IMR-90 (cell line): ENCODE results near the gene TIPIN. TPM values are rescaled to one million over a fixed set of nuclear protein-coding genes. Genes with fewer than 3 reads are reported as not detected.

Experiments used
- ATAC-seq: fragments of 200-7000 bp; cut with Tn5 transposase; 2 replicates; pipeline ENCODE4 v1.9.1; 2020; ENCODE audit warnings: low read depth, mild to moderate bottlenecking, moderate library complexity
- BruUV-seq: library from RNA; stranded (reverse); fragments of 400-500 nt; replicated peaks from 2 replicates; lab custom pipeline; 2021; lab: Mats Ljungman, UMichigan
- CTCF ChIA-PET: fragments of 300-600 bp; formaldehyde crosslinking; extraction: SDS; loops from one replicate; lab custom pipeline; 2021; ENCODE audit warnings: antibody characterized with exemption; lab: Yijun Ruan, JAX
- POLR2A ChIA-PET: fragments of 300-600 bp; sonication (Branson Sonifier 250); formaldehyde crosslinking; loops from one replicate; lab custom pipeline; 2022; ENCODE audit warnings: antibody characterized with exemption; ENCODE audit not compliant: unreplicated experiment; lab: Charles Lee
- DNase-seq: peaks from one replicate; pipeline ENCODE4 v3.0.0; 2013
- H2AFZ ChIP-seq: replicated peaks from 2 replicates; pipeline ENCODE3; 2013; ENCODE audit warnings: low read length, mild to moderate bottlenecking; ENCODE audit not compliant: poor library complexity
- H2AK5ac ChIP-seq: 2 replicates; pipeline ENCODE4 v1.6.1; 2013; ENCODE audit warnings: low read depth, low read length, inconsistent platforms
- H2AK9ac ChIP-seq: replicated peaks from 2 replicates; pipeline ENCODE3; 2013; ENCODE audit warnings: mild to moderate bottlenecking, low read depth, low read length, moderate library complexity; ENCODE audit not compliant: poor library complexity
- H2BK120ac ChIP-seq: 2 replicates; pipeline ENCODE4 v1.6.1; 2013; ENCODE audit warnings: low read depth, low read length, inconsistent platforms
- H2BK15ac ChIP-seq: 3 replicates; pipeline ENCODE4 v1.6.1; 2013; ENCODE audit warnings: low read depth, low read length, inconsistent platforms
- H2BK20ac ChIP-seq: 2 replicates; pipeline ENCODE4 v1.6.1; 2013; ENCODE audit warnings: low read depth, mild to moderate bottlenecking, inconsistent platforms, low read length, moderate library complexity
- H2BK5ac ChIP-seq: 2 replicates; pipeline ENCODE4 v1.6.1; 2013; ENCODE audit warnings: mild to moderate bottlenecking, low read depth, low read length, inconsistent platforms; ENCODE audit not compliant: poor library complexity, severe bottlenecking
- H3K14ac ChIP-seq: replicated peaks from 2 replicates; pipeline ENCODE4 v1.6.1; 2013; ENCODE audit warnings: low read depth, low read length, inconsistent platforms
- H3K18ac ChIP-seq: 2 replicates; pipeline ENCODE4 v1.6.1; 2013; ENCODE audit warnings: low read depth, low read length, control low read depth
- H3K23ac ChIP-seq: 2 replicates; pipeline ENCODE4 v1.6.1; 2013; ENCODE audit warnings: low read depth, low read length, inconsistent platforms
- H3K27ac ChIP-seq: 2 replicates; pipeline ENCODE4 v1.5.1; 2013; ENCODE audit warnings: mild to moderate bottlenecking, control low read depth, low read length; ENCODE audit not compliant: insufficient read depth
- H3K27me3 ChIP-seq: 2 replicates; pipeline ENCODE4 v1.6.1; 2013; ENCODE audit warnings: low read length; ENCODE audit not compliant: control insufficient read depth, insufficient read depth
- H3K36me3 ChIP-seq: 2 replicates; pipeline ENCODE4 v1.6.1; 2013; ENCODE audit warnings: low read length, mixed read lengths; ENCODE audit not compliant: control insufficient read depth, insufficient read depth
- H3K4ac ChIP-seq: 2 replicates; pipeline ENCODE4 v1.6.1; 2013; ENCODE audit warnings: low read depth, low read length, inconsistent platforms
- H3K4me1 ChIP-seq: 2 replicates; pipeline ENCODE4 v1.6.1; 2013; ENCODE audit warnings: low read length, mixed read lengths; ENCODE audit not compliant: control insufficient read depth, insufficient read depth
- H3K4me2 ChIP-seq: 2 replicates; pipeline ENCODE4 v1.6.1; 2013; ENCODE audit warnings: low read depth, mild to moderate bottlenecking, control low read depth, low read length, moderate library complexity
- H3K4me3 ChIP-seq: 2 replicates; pipeline ENCODE4 v1.5.1; 2013; ENCODE audit warnings: low read depth, mild to moderate bottlenecking, control low read depth, low read length, moderate library complexity; ENCODE audit not compliant: insufficient read depth
- H3K56ac ChIP-seq: 2 replicates; pipeline ENCODE4 v1.6.1; 2013; ENCODE audit warnings: low read length, inconsistent platforms; ENCODE audit not compliant: insufficient read depth; ENCODE audit errors: extremely low read depth
- H3K79me1 ChIP-seq, 2 experiments: 2 replicates each; pipeline ENCODE4 v1.6.1; 2013; ENCODE audit warnings: low read length in 2 of 2, inconsistent platforms in 1 of 2, low read depth in 1 of 2
- H3K9ac ChIP-seq: 2 replicates; pipeline ENCODE4 v1.6.1; 2013; ENCODE audit warnings: low read depth, low read length, control low read depth
- H3K9me1 ChIP-seq: 2 replicates; pipeline ENCODE4 v1.6.1; 2013; ENCODE audit warnings: low read length, inconsistent platforms; ENCODE audit not compliant: insufficient read depth
- H3K9me3 ChIP-seq: 2 replicates; pipeline ENCODE4 v1.6.1; 2013; ENCODE audit warnings: low read length; ENCODE audit not compliant: control insufficient read depth, insufficient read depth
- H4K20me1 ChIP-seq: 2 replicates; pipeline ENCODE4 v1.6.1; 2013; ENCODE audit warnings: low read length, inconsistent platforms; ENCODE audit not compliant: insufficient read depth
- H4K5ac ChIP-seq: 2 replicates; pipeline ENCODE4 v1.6.1; 2013; ENCODE audit warnings: mild to moderate bottlenecking, low read depth, low read length, control low read depth
- H4K8ac ChIP-seq, 2 experiments: 2 replicates each; pipeline ENCODE4 v1.6.1; 2013; ENCODE audit warnings: low read depth in 2 of 2, low read length in 2 of 2, control low read depth in 1 of 2, inconsistent platforms in 1 of 2
- H4K91ac ChIP-seq: 2 replicates; pipeline ENCODE4 v1.6.1; 2013; ENCODE audit warnings: low read depth, low read length, inconsistent platforms; ENCODE audit not compliant: insufficient read depth
- BHLHE40 ChIP-seq: fragments of 150-350 bp; IDR thresholded peaks from 2 replicates; pipeline ENCODE4 v1.6.1; 2016; ENCODE audit warnings: mild to moderate bottlenecking, low read depth, low read length
- CHD1 ChIP-seq: IDR thresholded peaks from 2 replicates; pipeline ENCODE4 v1.6.1; 2012; ENCODE audit warnings: low read depth, low read length, improper control_type of control experiment
- MAFK ChIP-seq: IDR thresholded peaks from 2 replicates; pipeline ENCODE4 v1.6.1; 2012; ENCODE audit warnings: low read depth, low read length, improper control_type of control experiment
- MAZ ChIP-seq: IDR thresholded peaks from 2 replicates; pipeline ENCODE4 v1.6.1; 2012; ENCODE audit warnings: low read depth, mild to moderate bottlenecking, low read length, improper control_type of control experiment, moderate library complexity, borderline replicate concordance
- MXI1 ChIP-seq: IDR thresholded peaks from 2 replicates; pipeline ENCODE4 v1.6.1; 2012; ENCODE audit warnings: low read depth, mild to moderate bottlenecking, low read length, moderate library complexity, borderline replicate concordance
- POLR2A ChIP-seq: IDR thresholded peaks from 2 replicates; pipeline ENCODE4 v1.6.1; 2012; ENCODE audit warnings: mild to moderate bottlenecking, low read depth, low read length
- RAD21 ChIP-seq: IDR thresholded peaks from 2 replicates; pipeline ENCODE4 v1.6.1; 2012; ENCODE audit warnings: low read length, improper control_type of control experiment
- SMC3 ChIP-seq: fragments of 150-350 bp; IDR thresholded peaks from 2 replicates; pipeline ENCODE4 v1.6.1; 2016; ENCODE audit warnings: low read depth, mild to moderate bottlenecking, antibody characterized with exemption, low read length, moderate library complexity
- WGBS, 2 experiments: methylation state at CpG; one replicate each; pipeline versions ENCODE4 v1.1.5 to v1.1.7; 2013; ENCODE audit warnings: missing lambda C conversion rate in 2 of 2; ENCODE audit not compliant: insufficient read length in 1 of 2; ENCODE audit errors: extremely low coverage in 2 of 2; 5-methylcytosine and 5-hydroxymethylcytosine counted together
- dilution Hi-C: fragments of 300-500 bp; cut with HindIII; formaldehyde crosslinking; loops from one replicate; pipeline ENCODE4 v1.14.3; 2018; ENCODE audit warnings: low sequenced_read_pairs; ENCODE audit not compliant: unreplicated experiment
- in situ Hi-C: fragments of 300-500 bp; cut with MboI; formaldehyde crosslinking; loops from 3 replicates; pipeline ENCODE4 v1.14.3; 2019; ENCODE audit warnings: low sequenced_read_pairs, inconsistent platforms, mixed read lengths
- intact Hi-C: fragments of 100-400 bp; cut with micrococcal nuclease; formaldehyde crosslinking; loops from 2 replicates; pipeline ENCODE4 v1.10.0; 2022
- polyA plus RNA-seq, 3 experiments: library from polyadenylated mRNA; depleted of rRNA; stranded (reverse); fragments of >200 nt; gene quantifications; 2 replicates each; pipeline ENCODE4 v1.2.3, GENCODE V29; 2012; ENCODE audit warnings: low replicate concordance in 1 of 3
- total RNA-seq: library from RNA; depleted of rRNA; stranded (reverse); fragments of >200 nt; gene quantifications from 2 replicates; pipeline ENCODE4 v1.2.3, GENCODE V29; 2012
- TF ChIP-seq, protein P1 (sequence below): fragments of 150-350 bp; IDR thresholded peaks from 2 replicates; pipeline ENCODE4 v1.6.1; 2016; ENCODE audit warnings: low read depth, mild to moderate bottlenecking, low read length, moderate library complexity, borderline replicate concordance
- TF ChIP-seq, protein P2 (sequence below): fragments of 150-350 bp; IDR thresholded peaks from 2 replicates; pipeline ENCODE4 v1.6.1; 2017; ENCODE audit warnings: mild to moderate bottlenecking, antibody characterized with exemption, low read length, low read depth
- TF ChIP-seq, protein P3 (sequence below): conservative IDR thresholded peaks from 2 replicates; pipeline ENCODE4 v1.5.1; 2012; ENCODE audit warnings: mild to moderate bottlenecking, low read depth, low read length, improper control_type of control experiment

Gene TIPIN
- total and polyA plus RNA-seq, 2 of the 4 experiments (the other 2 are of a cell fraction): 6.3 to 7.3 TPM

DNA sequence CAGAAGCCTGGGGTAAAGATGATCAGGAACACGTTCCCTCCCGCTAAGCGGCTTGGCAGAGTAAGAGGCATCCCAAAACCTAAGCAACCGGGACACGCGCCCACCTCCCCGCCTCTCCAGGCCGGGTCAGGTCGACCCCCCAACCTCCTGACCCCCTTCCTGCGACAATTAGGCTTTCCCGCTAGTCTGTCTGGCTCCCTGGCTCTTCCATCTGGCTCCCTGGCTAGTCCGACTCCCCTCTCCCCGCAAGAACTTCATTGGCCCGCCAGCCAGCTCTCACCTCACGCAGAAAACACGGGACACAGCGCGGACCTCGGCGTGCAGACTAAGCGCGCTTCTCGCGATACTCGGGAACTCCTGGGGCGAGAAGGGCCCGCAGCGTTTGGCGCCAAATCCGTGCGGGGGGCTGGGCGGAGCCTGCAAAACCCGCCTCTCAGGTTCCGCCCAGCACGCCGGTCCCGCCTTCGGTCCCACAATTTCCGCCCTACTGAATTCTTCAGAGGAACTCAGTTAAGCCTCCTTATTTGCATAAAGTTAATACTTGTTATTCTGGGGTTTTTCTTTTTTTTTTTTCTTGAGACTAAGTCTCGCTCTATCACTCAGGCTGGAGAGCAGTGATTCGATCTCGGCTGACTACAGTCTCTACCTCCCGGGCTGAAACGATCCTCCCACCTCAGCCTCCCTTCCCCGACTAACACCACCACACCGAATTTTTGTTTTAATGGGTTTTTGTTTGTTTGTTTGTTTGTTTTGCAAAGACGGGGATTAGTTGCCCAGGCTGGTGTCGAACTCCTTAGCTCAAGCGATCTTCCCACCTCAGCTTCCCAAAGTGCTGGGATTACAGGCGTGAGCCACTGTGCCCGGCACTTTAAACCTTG is at the start of gene TIPIN (continued):
- TF ChIP-seq MAFK (no peak), MAZ (peak; percentile 39; the same call in 1 of the 2 replicates)
- TF ChIP-seq, protein P1, sequence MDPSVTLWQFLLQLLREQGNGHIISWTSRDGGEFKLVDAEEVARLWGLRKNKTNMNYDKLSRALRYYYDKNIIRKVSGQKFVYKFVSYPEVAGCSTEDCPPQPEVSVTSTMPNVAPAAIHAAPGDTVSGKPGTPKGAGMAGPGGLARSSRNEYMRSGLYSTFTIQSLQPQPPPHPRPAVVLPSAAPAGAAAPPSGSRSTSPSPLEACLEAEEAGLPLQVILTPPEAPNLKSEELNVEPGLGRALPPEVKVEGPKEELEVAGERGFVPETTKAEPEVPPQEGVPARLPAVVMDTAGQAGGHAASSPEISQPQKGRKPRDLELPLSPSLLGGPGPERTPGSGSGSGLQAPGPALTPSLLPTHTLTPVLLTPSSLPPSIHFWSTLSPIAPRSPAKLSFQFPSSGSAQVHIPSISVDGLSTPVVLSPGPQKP: no peak

DNA sequence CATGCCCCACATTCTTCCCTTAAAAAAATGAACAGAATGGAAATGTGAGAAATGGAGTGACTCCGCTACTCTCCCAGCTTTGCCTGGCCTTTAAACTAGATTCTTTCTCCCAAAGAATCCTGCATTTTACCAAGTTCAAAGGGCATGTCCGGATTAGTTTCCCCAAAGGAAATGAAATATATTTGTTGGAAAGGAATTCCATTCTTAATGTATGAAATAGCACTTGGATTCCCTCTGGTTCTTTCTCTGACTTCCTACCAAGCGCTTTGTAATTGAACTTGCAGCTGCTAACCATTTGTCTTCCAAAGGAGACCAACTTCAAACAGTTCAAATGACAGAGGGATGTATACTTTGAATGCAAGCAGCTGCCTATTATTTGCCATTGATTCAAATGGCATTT is 49.1 kb upstream of the TIPIN start:
- H3K79me1 ChIP-seq: peaks cover 39 to 92% of the 10 kb centered on the region in 2 experiments
- H2AK9ac ChIP-seq: no peak overlapping the region
- no CpG with 5 or more reads among the region's 3 CpGs for WGBS, 2 experiments
- ChIA-PET CTCF (no interaction called here), POLR2A (no interaction called here)
- in situ Hi-C loops: no loop called here
- no peak overlapping the region for H4K91ac ChIP-seq
- no peaks in the 10 kb centered on the region for H3K27me3 ChIP-seq
- H4K8ac ChIP-seq: no peak overlapping the region
- ATAC-seq (peak; percentile 69), DNase-seq (peak; percentile 59)
- H2BK120ac ChIP-seq: no peak overlapping the region
- H2BK5ac ChIP-seq: no peak overlapping the region
- H3K36me3 ChIP-seq: peaks cover 2% of the 10 kb centered on the region; the same call in 1 of the 2 replicates
- H3K9me3 ChIP-seq: no peaks in the 10 kb centered on the region
- BruUV-seq: no TSS peak
- no peak overlapping the region for H2AFZ ChIP-seq
- H3K4me1 ChIP-seq: peaks cover 15% of the 10 kb centered on the region
- H3K14ac ChIP-seq: no peak overlapping the region
- no peak overlapping the region for H3K56ac ChIP-seq
- H3K4me3 ChIP-seq: no peak overlapping the region
- no peak overlapping the region for H3K4me2 ChIP-seq
- no peak overlapping the region for H2BK15ac ChIP-seq
- H2AK5ac ChIP-seq: no peak overlapping the region
- no peak overlapping the region for H3K9ac ChIP-seq
- dilution Hi-C loops: loop anchor here (25.0 kb wide), 1 partner anchor 93 kb away; no protein-coding TSS in a partner anchor
- peak overlapping the region; percentile 17; the same call in 1 of the 2 replicates for H3K27ac ChIP-seq
- no peak overlapping the region for H3K18ac ChIP-seq
- intact Hi-C loops: no loop called here
- no peak overlapping the region for H4K5ac ChIP-seq
- no peak overlapping the region for H3K4ac ChIP-seq
- H3K23ac ChIP-seq: no peak overlapping the region
- peaks cover 92% of the 10 kb centered on the region for H4K20me1 ChIP-seq
- H2BK20ac ChIP-seq: no peak overlapping the region
- peaks cover 26% of the 10 kb centered on the region for H3K9me1 ChIP-seq
- TF ChIP-seq MAFK: no peak
- TF ChIP-seq, protein P2, sequence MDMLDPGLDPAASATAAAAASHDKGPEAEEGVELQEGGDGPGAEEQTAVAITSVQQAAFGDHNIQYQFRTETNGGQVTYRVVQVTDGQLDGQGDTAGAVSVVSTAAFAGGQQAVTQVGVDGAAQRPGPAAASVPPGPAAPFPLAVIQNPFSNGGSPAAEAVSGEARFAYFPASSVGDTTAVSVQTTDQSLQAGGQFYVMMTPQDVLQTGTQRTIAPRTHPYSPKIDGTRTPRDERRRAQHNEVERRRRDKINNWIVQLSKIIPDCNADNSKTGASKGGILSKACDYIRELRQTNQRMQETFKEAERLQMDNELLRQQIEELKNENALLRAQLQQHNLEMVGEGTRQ: no peak
- no peak for TF ChIP-seq SMC3
- no peak for TF ChIP-seq POLR2A
- no peak for TF ChIP-seq MXI1
- TF ChIP-seq RAD21: no peak
- TF ChIP-seq CHD1: no peak
- TF ChIP-seq, protein P3, sequence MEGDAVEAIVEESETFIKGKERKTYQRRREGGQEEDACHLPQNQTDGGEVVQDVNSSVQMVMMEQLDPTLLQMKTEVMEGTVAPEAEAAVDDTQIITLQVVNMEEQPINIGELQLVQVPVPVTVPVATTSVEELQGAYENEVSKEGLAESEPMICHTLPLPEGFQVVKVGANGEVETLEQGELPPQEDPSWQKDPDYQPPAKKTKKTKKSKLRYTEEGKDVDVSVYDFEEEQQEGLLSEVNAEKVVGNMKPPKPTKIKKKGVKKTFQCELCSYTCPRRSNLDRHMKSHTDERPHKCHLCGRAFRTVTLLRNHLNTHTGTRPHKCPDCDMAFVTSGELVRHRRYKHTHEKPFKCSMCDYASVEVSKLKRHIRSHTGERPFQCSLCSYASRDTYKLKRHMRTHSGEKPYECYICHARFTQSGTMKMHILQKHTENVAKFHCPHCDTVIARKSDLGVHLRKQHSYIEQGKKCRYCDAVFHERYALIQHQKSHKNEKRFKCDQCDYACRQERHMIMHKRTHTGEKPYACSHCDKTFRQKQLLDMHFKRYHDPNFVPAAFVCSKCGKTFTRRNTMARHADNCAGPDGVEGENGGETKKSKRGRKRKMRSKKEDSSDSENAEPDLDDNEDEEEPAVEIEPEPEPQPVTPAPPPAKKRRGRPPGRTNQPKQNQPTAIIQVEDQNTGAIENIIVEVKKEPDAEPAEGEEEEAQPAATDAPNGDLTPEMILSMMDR: no peak
- no peak for TF ChIP-seq BHLHE40
